Activated naive CD4-positive, alpha-beta T cell treated with anti-CD3 and anti-CD28 coated beads, Interleukin-2, amount 50 U/mL, for 16 hours (primary cell): Measurements from ENCODE around the gene DDX27.
A peak's percentile ranks its signal among the peaks of the same experiment; 100 is the strongest.

ENCODE experiments used
- DNase-seq: peaks from one replicate; pipeline ENCODE4 v3.0.0-alpha.2; 2020

DDX27 gene

GRCh38 chr20:49210101-49210756, 9.0 kb upstream of the DDX27 start:
- no peak for DNase-seq

- DNase-seq = no peak
Observed at GRCh38 chr20:49210757-49211110, 8.5 kb upstream of the DDX27 start.

GRCh38 chr20:49214571-49214970, 4.6 kb upstream of the DDX27 start:
- no peak for DNase-seq

- DNase-seq = no peak
Observed at GRCh38 chr20:49215232-49215631, 4.0 kb upstream of the DDX27 start.

GRCh38 chr20:49216991-49217578, 2.1 kb upstream of the DDX27 start:
- DNase-seq = peak; percentile 94

- peak; percentile 20 for DNase-seq
Observed at GRCh38 chr20:49218739-49219090, 501 bp upstream of the DDX27 start.

- DNase-seq = no peak
Observed at GRCh38 chr20:49219924-49220831, 962 bp downstream of the DDX27 start.

- no peak for DNase-seq
Observed at GRCh38 chr20:49225896-49226295, 6.7 kb downstream of the DDX27 start.

- DNase-seq = no peak
Observed at GRCh38 chr20:49228676-49229075, 9.5 kb downstream of the DDX27 start.

GRCh38 chr20:49229381-49229780, 10.2 kb downstream of the DDX27 start:
- no peak for DNase-seq

GRCh38 chr20:49230021-49230420, 10.8 kb downstream of the DDX27 start:
- DNase-seq = no peak

- DNase-seq = no peak
Observed at GRCh38 chr20:49230561-49231133, 11.4 kb downstream of the DDX27 start.

- no peak for DNase-seq
Observed at GRCh38 chr20:49231471-49231870, 12.3 kb downstream of the DDX27 start.

GRCh38 chr20:49233226-49233625, 14.0 kb downstream of the DDX27 start:
- DNase-seq = no peak

- DNase-seq = no peak
Observed at GRCh38 chr20:49234831-49235230, 15.6 kb downstream of the DDX27 start.

- no peak for DNase-seq
Observed at GRCh38 chr20:49236301-49236700, 17.1 kb downstream of the DDX27 start.

- no peak for DNase-seq
Observed at GRCh38 chr20:49237531-49237930, 18.3 kb downstream of the DDX27 start.

GRCh38 chr20:49245921-49246740, 26.9 kb downstream of the DDX27 start:
- DNase-seq = no peak

- DNase-seq = no peak
Observed at GRCh38 chr20:49247169-49247723, 28.0 kb downstream of the DDX27 start.

- no peak for DNase-seq
Observed at GRCh38 chr20:49247792-49248191, 28.6 kb downstream of the DDX27 start.

GRCh38 chr20:49248301-49248700, 29.1 kb downstream of the DDX27 start:
- no peak for DNase-seq

- no peak for DNase-seq
Observed at GRCh38 chr20:49248879-49249665, 29.9 kb downstream of the DDX27 start.
